T-helper 1 cell treated with Interleukin-12 subunit alpha and Interleukin-12 subunit beta and Interleukin-4 antibody, amounts not matched to agents 30 μg/mL and 1 μg/mL, for 36 hours (primary cell): Measurements from ENCODE around the gene AFAP1.

Experiments used
- H3K27ac Mint-ChIP-seq: one replicate; pipeline ENCODE4 v1.8.0; 2021; ENCODE audit warnings: mild to moderate bottlenecking, mixed read lengths
- H3K27me3 Mint-ChIP-seq: one replicate; pipeline ENCODE4 v1.8.0; 2021; ENCODE audit warnings: low read depth, mixed read lengths
- H3K36me3 Mint-ChIP-seq: one replicate; pipeline ENCODE4 v1.8.0; 2021; ENCODE audit warnings: low read depth, mixed read lengths
- H3K4me1 Mint-ChIP-seq: one replicate; pipeline ENCODE4 v1.8.0; 2021; ENCODE audit warnings: low read depth, mixed read lengths
- H3K4me3 Mint-ChIP-seq: one replicate; pipeline ENCODE4 v1.8.0; 2021; ENCODE audit warnings: mild to moderate bottlenecking, moderate library complexity, mixed read lengths
- H3K9me3 Mint-ChIP-seq: one replicate; pipeline ENCODE4 v1.8.0; 2021; ENCODE audit warnings: mixed read lengths

AFAP1 gene

GRCh38 chr4:7733801-7734650 is 205.6 kb downstream of the AFAP1 start:
- H3K27ac Mint-ChIP-seq: no peak overlapping the region
- H3K27me3 Mint-ChIP-seq: no peaks in the 10 kb centered on the region
- no peaks in the 10 kb centered on the region for H3K4me1 Mint-ChIP-seq
- H3K36me3 Mint-ChIP-seq: no peaks in the 10 kb centered on the region
- H3K9me3 Mint-ChIP-seq: no peaks in the 10 kb centered on the region
- H3K4me3 Mint-ChIP-seq: no peak overlapping the region

GRCh38 chr4:7733201-7733600 is 206.5 kb downstream of the AFAP1 start:
- Mint-ChIP-seq H3K9me3 (no peaks in the 10 kb centered on the region), H3K27ac (no peak overlapping the region), H3K4me3 (no peak overlapping the region), H3K4me1 (no peaks in the 10 kb centered on the region), H3K27me3 (no peaks in the 10 kb centered on the region), H3K36me3 (no peaks in the 10 kb centered on the region)

GRCh38 chr4:7732263-7732662 is 207.4 kb downstream of the AFAP1 start:
- no peaks in the 10 kb centered on the region for H3K4me1 Mint-ChIP-seq
- H3K36me3 Mint-ChIP-seq: no peaks in the 10 kb centered on the region

GRCh38 chr4:7731437-7731836 is 208.2 kb downstream of the AFAP1 start:
- Mint-ChIP-seq H3K27ac (no peak overlapping the region), H3K4me1 (no peaks in the 10 kb centered on the region), H3K27me3 (no peaks in the 10 kb centered on the region), H3K36me3 (no peaks in the 10 kb centered on the region), H3K4me3 (no peak overlapping the region), H3K9me3 (no peaks in the 10 kb centered on the region)

More at GRCh38 chr4:7732263-7732662, 207.4 kb downstream of the AFAP1 start:
- H3K27ac Mint-ChIP-seq: no peak overlapping the region
- no peaks in the 10 kb centered on the region for H3K9me3 Mint-ChIP-seq
- no peak overlapping the region for H3K4me3 Mint-ChIP-seq
- H3K27me3 Mint-ChIP-seq: no peaks in the 10 kb centered on the region

- Mint-ChIP-seq H3K4me1 (no peaks in the 10 kb centered on the region), H3K36me3 (no peaks in the 10 kb centered on the region), H3K27ac (no peak overlapping the region), H3K9me3 (peaks cover 10% of the 10 kb centered on the region), H3K27me3 (no peaks in the 10 kb centered on the region), H3K4me3 (no peak overlapping the region)
These were observed 211.9 kb downstream of the AFAP1 start for GRCh38 chr4:7727749-7728148.

- Mint-ChIP-seq H3K36me3 (no peaks in the 10 kb centered on the region), H3K4me3 (no peak overlapping the region), H3K27me3 (no peaks in the 10 kb centered on the region), H3K9me3 (peaks cover 10% of the 10 kb centered on the region), H3K27ac (no peak overlapping the region), H3K4me1 (no peaks in the 10 kb centered on the region)
These were observed 212.8 kb downstream of the AFAP1 start for GRCh38 chr4:7726665-7727413.

GRCh38 chr4:7725951-7726350 is 213.7 kb downstream of the AFAP1 start:
- Mint-ChIP-seq H3K4me1 (no peaks in the 10 kb centered on the region), H3K27ac (no peak overlapping the region), H3K4me3 (no peak overlapping the region)

GRCh38 chr4:7723625-7724024 is 216.0 kb downstream of the AFAP1 start:
- H3K4me3 Mint-ChIP-seq: no peak overlapping the region
- no peaks in the 10 kb centered on the region for H3K4me1 Mint-ChIP-seq
- peaks cover 10% of the 10 kb centered on the region for H3K9me3 Mint-ChIP-seq
- no peaks in the 10 kb centered on the region for H3K27me3 Mint-ChIP-seq
- no peak overlapping the region for H3K27ac Mint-ChIP-seq
- no peaks in the 10 kb centered on the region for H3K36me3 Mint-ChIP-seq

More at GRCh38 chr4:7725951-7726350, 213.7 kb downstream of the AFAP1 start:
- H3K27me3 Mint-ChIP-seq: no peaks in the 10 kb centered on the region
- no peaks in the 10 kb centered on the region for H3K36me3 Mint-ChIP-seq
- H3K9me3 Mint-ChIP-seq: peaks cover 10% of the 10 kb centered on the region

- Mint-ChIP-seq H3K4me3 (no peak overlapping the region), H3K27ac (no peak overlapping the region), H3K27me3 (no peaks in the 10 kb centered on the region), H3K9me3 (peaks cover 10% of the 10 kb centered on the region), H3K36me3 (no peaks in the 10 kb centered on the region), H3K4me1 (no peaks in the 10 kb centered on the region)
These were observed 216.8 kb downstream of the AFAP1 start for GRCh38 chr4:7722766-7723387.

- H3K36me3 Mint-ChIP-seq: no peaks in the 10 kb centered on the region
- peaks cover 10% of the 10 kb centered on the region for H3K9me3 Mint-ChIP-seq
- H3K27ac Mint-ChIP-seq: no peak overlapping the region
- no peaks in the 10 kb centered on the region for H3K4me1 Mint-ChIP-seq
- no peak overlapping the region for H3K4me3 Mint-ChIP-seq
- no peaks in the 10 kb centered on the region for H3K27me3 Mint-ChIP-seq
These were observed 217.6 kb downstream of the AFAP1 start for GRCh38 chr4:7721984-7722551.

- H3K4me3 Mint-ChIP-seq: no peak overlapping the region
- H3K36me3 Mint-ChIP-seq: no peaks in the 10 kb centered on the region
- H3K27ac Mint-ChIP-seq: no peak overlapping the region
- no peaks in the 10 kb centered on the region for H3K4me1 Mint-ChIP-seq
- no peaks in the 10 kb centered on the region for H3K27me3 Mint-ChIP-seq
- H3K9me3 Mint-ChIP-seq: peaks cover 7% of the 10 kb centered on the region
These were observed 220.1 kb downstream of the AFAP1 start for GRCh38 chr4:7719354-7720174.

- H3K36me3 Mint-ChIP-seq: no peaks in the 10 kb centered on the region
- no peaks in the 10 kb centered on the region for H3K27me3 Mint-ChIP-seq
- H3K4me3 Mint-ChIP-seq: no peak overlapping the region
- H3K27ac Mint-ChIP-seq: no peak overlapping the region
- no peaks in the 10 kb centered on the region for H3K4me1 Mint-ChIP-seq
- no peaks in the 10 kb centered on the region for H3K9me3 Mint-ChIP-seq
These were observed 221.6 kb downstream of the AFAP1 start for GRCh38 chr4:7717946-7718490.

GRCh38 chr4:7717161-7717560 is 222.5 kb downstream of the AFAP1 start:
- no peaks in the 10 kb centered on the region for H3K9me3 Mint-ChIP-seq
- H3K36me3 Mint-ChIP-seq: no peaks in the 10 kb centered on the region
- no peaks in the 10 kb centered on the region for H3K27me3 Mint-ChIP-seq
- no peak overlapping the region for H3K27ac Mint-ChIP-seq
- H3K4me3 Mint-ChIP-seq: no peak overlapping the region
- H3K4me1 Mint-ChIP-seq: no peaks in the 10 kb centered on the region
